Hippocampal formation (tissue), 2 donors: Measurements from ENCODE around the gene WDR64.

Experiments used
- DNase-seq, 2 donors: peaks; one replicate each; lab custom pipeline; 2025; lab: John Stamatoyannopoulos, UW

WDR64 gene

GRCh38 chr1:241738284-241739078 lies 86.4 kb downstream of the WDR64 start:
- DNase-seq: no peak

- no peak for DNase-seq
These were observed 90.0 kb downstream of the WDR64 start for GRCh38 chr1:241742084-241742483.

- no peak for DNase-seq
These were observed 92.5 kb downstream of the WDR64 start for GRCh38 chr1:241744591-241744990.

GRCh38 chr1:241747992-241748391 lies 95.9 kb downstream of the WDR64 start:
- DNase-seq: no peak

- DNase-seq: peak in 1 of 2 donors; percentile 35
These were observed 97.2 kb downstream of the WDR64 start for GRCh38 chr1:241749041-241749944.

- DNase-seq: no peak
These were observed 98.0 kb downstream of the WDR64 start for GRCh38 chr1:241749945-241750695.

- no peak for DNase-seq
These were observed 99.4 kb downstream of the WDR64 start for GRCh38 chr1:241751524-241751923.

- no peak for DNase-seq
These were observed 110.7 kb downstream of the WDR64 start for GRCh38 chr1:241762713-241763339.

GRCh38 chr1:241765390-241765789 lies 113.3 kb downstream of the WDR64 start:
- no peak for DNase-seq

GRCh38 chr1:241767737-241768136 lies 115.7 kb downstream of the WDR64 start:
- no peak for DNase-seq

- DNase-seq: no peak
These were observed 118.0 kb downstream of the WDR64 start for GRCh38 chr1:241770115-241770514.

GRCh38 chr1:241771117-241771516 lies 119.0 kb downstream of the WDR64 start:
- no peak for DNase-seq

GRCh38 chr1:241772932-241773500 lies 120.9 kb downstream of the WDR64 start:
- no peak for DNase-seq

- DNase-seq: no peak
These were observed 121.9 kb downstream of the WDR64 start for GRCh38 chr1:241773991-241774390.

GRCh38 chr1:241775021-241775420 lies 122.9 kb downstream of the WDR64 start:
- no peak for DNase-seq

- DNase-seq: no peak
These were observed 124.8 kb downstream of the WDR64 start for GRCh38 chr1:241776911-241777310.

- no peak for DNase-seq
These were observed 126.0 kb downstream of the WDR64 start for GRCh38 chr1:241778117-241778516.

- DNase-seq: no peak
These were observed 127.8 kb downstream of the WDR64 start for GRCh38 chr1:241779897-241780296.

GRCh38 chr1:241782396-241782795 lies 130.3 kb downstream of the WDR64 start:
- no peak for DNase-seq

GRCh38 chr1:241787691-241788090 lies 135.6 kb downstream of the WDR64 start:
- no peak for DNase-seq

- no peak for DNase-seq
These were observed 137.0 kb downstream of the WDR64 start for GRCh38 chr1:241789061-241789460.
